K562 (cell line): ENCODE results near the gene BCAS1. TPM values are rescaled to one million over a fixed set of nuclear protein-coding genes. Genes with fewer than 3 reads are reported as not detected.

Source experiments
- BRD4 ChIP-seq: fragments of 200-600 bp; sonication (generic); IDR thresholded peaks from 2 replicates; pipeline ENCODE4 v1.6.1; 2017; ENCODE audit warnings: inconsistent platforms
- BRD9 ChIP-seq: fragments of 450-650 bp; IDR thresholded peaks from 2 replicates; pipeline ENCODE4 v1.6.1; 2018; ENCODE audit warnings: low read depth; ENCODE audit not compliant: partially characterized antibody
- CGGBP1 ChIP-seq: fragments of 250-450 bp; sonication (Bioruptor Pico); IDR thresholded peaks from 2 replicates; pipeline ENCODE4 v1.9.0; 2021; ENCODE audit warnings: mild to moderate bottlenecking
- DEAF1 ChIP-seq: fragments of 450-650 bp; formaldehyde crosslinking; IDR thresholded peaks from 2 replicates; pipeline ENCODE4 v1.4.0; 2020; ENCODE audit warnings: mild to moderate bottlenecking, moderate library complexity
- E2F3 ChIP-seq: fragments of 250-450 bp; sonication (Bioruptor Pico); IDR thresholded peaks from 2 replicates; pipeline ENCODE4 v1.4.0; 2020; ENCODE audit warnings: mild to moderate bottlenecking
- EP400 ChIP-seq: fragments of 450-650 bp; IDR thresholded peaks from 2 replicates; pipeline ENCODE4 v1.6.1; 2017; ENCODE audit warnings: antibody characterized with exemption, mild to moderate bottlenecking, moderate library complexity
- FOXA3 ChIP-seq, 2 experiments: fragments of 450-650 bp in 1 of 2; sonication (generic) in 1 of 2; formaldehyde crosslinking; IDR thresholded peaks in 1 of 2; conservative IDR thresholded peaks in 1 of 2; 2 replicates each; pipeline versions ENCODE4 v1.4.0 to v1.8.0; 2020 to 2022; ENCODE audit warnings: mild to moderate bottlenecking in 2 of 2, missing genetic modification reagents in 1 of 2
- MITF ChIP-seq: IDR thresholded peaks from 2 replicates; pipeline ENCODE4 v1.6.1; 2014; ENCODE audit warnings: antibody characterized with exemption
- POLR2A ChIP-seq: fragments of 450-650 bp; conservative IDR thresholded peaks from 2 replicates; pipeline ENCODE4 v1.6.1; 2016
- RB1 ChIP-seq: fragments of 450-650 bp; IDR thresholded peaks from 2 replicates; pipeline ENCODE4 v1.6.1; 2017; ENCODE audit warnings: low read depth, mild to moderate bottlenecking
- RBM17 ChIP-seq: fragments of 200-400 bp; formaldehyde crosslinking; IDR thresholded peaks from 2 replicates; pipeline ENCODE4 v1.6.1; 2017; ENCODE audit warnings: low read depth, mild to moderate bottlenecking, low read length, borderline replicate concordance
- SFPQ ChIP-seq: fragments of 200-400 bp; formaldehyde crosslinking; IDR thresholded peaks from 2 replicates; pipeline ENCODE4 v1.6.1; 2017; ENCODE audit warnings: mild to moderate bottlenecking, low read depth, low read length, moderate library complexity
- SIN3B ChIP-seq: fragments of 450-650 bp; IDR thresholded peaks from 2 replicates; pipeline ENCODE4 v1.6.1; 2017; ENCODE audit warnings: low read depth, mild to moderate bottlenecking, moderate library complexity
- SUPT5H ChIP-seq: fragments of 450-650 bp; IDR thresholded peaks from 2 replicates; pipeline ENCODE4 v1.6.1; 2016
- THRAP3 ChIP-seq: fragments of 450-650 bp; IDR thresholded peaks from 2 replicates; pipeline ENCODE4 v1.6.1; 2016; ENCODE audit warnings: mild to moderate bottlenecking, inconsistent platforms, borderline replicate concordance
- ZEB2 ChIP-seq: fragments of 450-650 bp; IDR thresholded peaks from 2 replicates; pipeline ENCODE4 v1.6.1; 2016
- ZNF239 ChIP-seq: fragments of 250-450 bp; sonication (Bioruptor Pico); IDR thresholded peaks from 2 replicates; pipeline ENCODE4 v1.4.0; 2020; ENCODE audit warnings: mild to moderate bottlenecking
- ZNF408 ChIP-seq: fragments of 250-450 bp; sonication (Bioruptor Pico); IDR thresholded peaks from 2 replicates; pipeline ENCODE4 v1.4.0; 2020; ENCODE audit warnings: low read depth, mild to moderate bottlenecking, moderate library complexity
- ZNF592 ChIP-seq: fragments of 450-650 bp; IDR thresholded peaks from 2 replicates; pipeline ENCODE4 v1.6.1; 2017; ENCODE audit warnings: antibody characterized with exemption, mild to moderate bottlenecking
- ZNF780A ChIP-seq: fragments of 250-450 bp; sonication (Bioruptor Pico); IDR thresholded peaks from 2 replicates; pipeline ENCODE4 v1.5.0; 2021; ENCODE audit warnings: mild to moderate bottlenecking
- polyA plus RNA-seq, 8 experiments: library from polyadenylated mRNA; depleted of rRNA in 4 of 8; stranded (reverse) in 5 of 8; unstranded in 3 of 8; fragments of >200 nt; fragmentation: Nextera tagmentation in 2 of 8; fragmentation: Illumina TruSeq in 1 of 8; extraction: Ambion mirVana in 2 of 8; extraction: Trizol in 1 of 8; gene quantifications; 2 replicates each; pipeline versions ENCODE4 v1.2.1 to v1.2.3, GENCODE V29; 2011 to 2014; ENCODE audit warnings: inconsistent platforms in 1 of 8, missing spikeins in 1 of 8
- total RNA-seq, 7 experiments: library from RNA; depleted of rRNA in 6 of 7; stranded (reverse); fragments of >200 nt in 6 of 7; fragmentation: Illumina TruSeq in 2 of 7; extraction: Trizol in 2 of 7; gene quantifications; 2 replicates each; pipeline versions ENCODE4 v1.2.1 to v1.2.3, GENCODE V29; 2011 to 2021; ENCODE audit warnings: low replicate concordance in 1 of 7

Gene BCAS1
- total and polyA plus RNA-seq, 9 of the 15 experiments (the other 6 are each of a cell fraction or from before 2014, with no cell fraction given): 0.18 to 2.3 (median 0.93) TPM

- TF ChIP-seq ZEB2 (no peak), BRD9 (peak; percentile 29), ZNF239 (CRISPR knock-in tag) (no peak), EP400 (0 out of 2 replicates have a peak, but pooled peaks have one; percentile 2), ZNF408 (CRISPR knock-in tag) (no peak), ZNF592 (peak; percentile 18; the same call in 1 of the 2 replicates), POLR2A (no peak), SFPQ (no peak), RB1 (no peak), DEAF1 (CRISPR knock-in tag) (peak; percentile 40; the same call in 1 of the 2 replicates), CGGBP1 (CRISPR knock-in tag) (no peak), SIN3B (no peak), SUPT5H (no peak), MITF (no peak), THRAP3 (no peak), BRD4 (no peak), ZNF780A (no peak), RBM17 (no peak), E2F3 (CRISPR knock-in tag) (no peak), FOXA3 (CRISPR knock-in tag; conservative IDR thresholded peaks at IDR 0.05 in 1 of 2, IDR thresholded peaks at IDR 0.05 in 1 of 2) (no peak)
These were observed 126.7 kb downstream of the BCAS1 start (continued) for GRCh38 chr20:53943522-53944291.
